ENCODE measurements around the gene CEP112. TPM values are rescaled to one million over a fixed set of nuclear protein-coding genes. Genes with fewer than 3 reads are reported as not detected.

CEP112 gene
- total RNA-seq, 6 donors from 2014 or later = 14.3 to 70.2 (median 31.0) TPM

DNA sequence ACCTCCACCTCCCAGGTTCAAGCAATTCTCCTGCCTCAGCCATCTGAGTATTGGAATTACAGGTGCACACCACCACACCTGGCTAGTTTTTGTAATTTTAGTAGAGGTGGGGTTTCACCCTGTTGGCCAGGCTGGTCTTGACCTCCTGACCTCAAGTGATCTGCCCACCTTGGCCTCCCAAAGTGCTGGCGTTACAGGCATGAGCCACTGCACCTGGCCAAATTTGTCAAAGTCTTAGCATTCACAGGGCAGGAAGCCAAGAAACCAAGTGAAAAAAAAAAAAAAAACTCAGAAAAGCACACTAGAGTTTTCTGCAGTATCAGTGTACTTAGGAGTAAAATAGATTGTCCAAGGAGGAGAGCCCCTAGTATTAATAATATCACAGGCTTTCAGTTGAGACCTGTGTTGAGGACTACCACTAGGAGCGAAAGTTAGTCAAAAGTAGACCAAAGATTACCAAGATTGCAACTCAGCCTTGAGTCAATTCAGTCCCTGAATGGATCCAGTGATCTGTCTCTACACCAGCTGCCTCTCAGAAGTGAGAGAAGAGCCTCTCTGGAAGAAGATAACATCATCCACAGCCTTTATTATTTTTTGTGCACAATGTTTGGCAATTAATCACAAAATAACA, 159.7 kb downstream of the CEP112 start:
- no peaks in the 10 kb centered on the region for H3K27me3 ChIP-seq
- H3K9me3 ChIP-seq = no peaks in the 10 kb centered on the region
- H3K27ac ChIP-seq = no peak overlapping the region
- H3K36me3 ChIP-seq = peaks cover 0 to 1% (median 0%) of the 10 kb centered on the region in 4 donors
- TF ChIP-seq, protein P1, sequence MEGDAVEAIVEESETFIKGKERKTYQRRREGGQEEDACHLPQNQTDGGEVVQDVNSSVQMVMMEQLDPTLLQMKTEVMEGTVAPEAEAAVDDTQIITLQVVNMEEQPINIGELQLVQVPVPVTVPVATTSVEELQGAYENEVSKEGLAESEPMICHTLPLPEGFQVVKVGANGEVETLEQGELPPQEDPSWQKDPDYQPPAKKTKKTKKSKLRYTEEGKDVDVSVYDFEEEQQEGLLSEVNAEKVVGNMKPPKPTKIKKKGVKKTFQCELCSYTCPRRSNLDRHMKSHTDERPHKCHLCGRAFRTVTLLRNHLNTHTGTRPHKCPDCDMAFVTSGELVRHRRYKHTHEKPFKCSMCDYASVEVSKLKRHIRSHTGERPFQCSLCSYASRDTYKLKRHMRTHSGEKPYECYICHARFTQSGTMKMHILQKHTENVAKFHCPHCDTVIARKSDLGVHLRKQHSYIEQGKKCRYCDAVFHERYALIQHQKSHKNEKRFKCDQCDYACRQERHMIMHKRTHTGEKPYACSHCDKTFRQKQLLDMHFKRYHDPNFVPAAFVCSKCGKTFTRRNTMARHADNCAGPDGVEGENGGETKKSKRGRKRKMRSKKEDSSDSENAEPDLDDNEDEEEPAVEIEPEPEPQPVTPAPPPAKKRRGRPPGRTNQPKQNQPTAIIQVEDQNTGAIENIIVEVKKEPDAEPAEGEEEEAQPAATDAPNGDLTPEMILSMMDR (IDR thresholded peaks at IDR 0.05) = no peak
- no peak for TF ChIP-seq POLR2A (IDR thresholded peaks at IDR 0.05)
- no peak for TF ChIP-seq EP300 (IDR thresholded peaks at IDR 0.05)
- TF ChIP-seq POLR2AphosphoS5 (IDR thresholded peaks at IDR 0.05) = no peak
- DNase-seq (no peak), ATAC-seq (ENCODE audit: low FRiP score in 2 of 2) (no peak)
- WGBS, 2 donors = 78 to 90% methylated on average over 2 of the region's 2 CpGs
- H3K4me1 ChIP-seq = no peaks in the 10 kb centered on the region
- no peak overlapping the region for H3K4me3 ChIP-seq

DNA sequence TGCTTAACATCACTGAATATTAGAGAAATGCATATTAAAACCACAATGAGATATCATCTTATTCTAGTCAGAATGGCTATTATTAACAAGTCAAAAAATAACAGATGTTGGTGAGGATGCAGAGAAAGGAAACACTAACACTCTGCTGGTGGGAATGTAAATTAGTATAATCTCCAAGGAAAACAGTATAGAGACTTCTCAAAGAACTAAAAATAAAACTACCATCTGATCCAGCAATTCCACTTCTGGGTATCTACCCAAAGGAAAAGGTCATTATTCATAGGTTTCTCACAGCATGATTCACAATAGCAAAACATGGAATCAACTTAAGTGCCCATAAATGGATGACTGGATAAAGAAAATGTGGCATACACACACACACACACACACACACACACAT, 166.4 kb downstream of the CEP112 start:
- no peak for DNase-seq

DNA sequence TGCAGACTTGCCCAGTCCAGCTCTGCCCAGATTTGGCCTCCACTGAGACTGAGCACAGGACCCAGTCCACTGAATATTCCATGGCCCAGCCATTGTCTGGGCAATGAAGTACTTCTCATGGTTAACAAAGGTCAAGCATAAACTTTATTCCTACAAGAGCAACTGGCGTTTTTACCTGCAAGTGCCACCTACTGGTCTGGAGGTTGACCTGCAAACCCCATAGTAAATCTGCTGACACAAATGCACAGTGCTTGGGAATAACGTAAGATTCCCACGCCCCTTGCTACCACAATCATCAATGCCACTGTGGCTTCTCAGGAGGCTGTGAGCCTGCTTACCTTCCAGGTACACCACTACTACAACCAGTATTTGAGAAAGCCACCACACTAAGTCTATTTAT, 170.2 kb downstream of the CEP112 start:
- 60 to 63% methylated on average over 3 of the region's 3 CpGs for WGBS, 2 donors
- H3K36me3 ChIP-seq = no peaks in the 10 kb centered on the region
- no peak for DNase-seq
- no peak overlapping the region for H3K27ac ChIP-seq
- no peak for TF ChIP-seq POLR2A (IDR thresholded peaks at IDR 0.05)
- TF ChIP-seq, protein P1 (IDR thresholded peaks at IDR 0.05) = no peak
- no peak for TF ChIP-seq EP300 (IDR thresholded peaks at IDR 0.05)
- TF ChIP-seq POLR2AphosphoS5 (IDR thresholded peaks at IDR 0.05) = no peak
- H3K27me3 ChIP-seq = no peaks in the 10 kb centered on the region
- no peak overlapping the region for H3K4me3 ChIP-seq
- H3K9me3 ChIP-seq = peaks cover 0 to 14% (median 12%) of the 10 kb centered on the region in 4 donors
- ATAC-seq (ENCODE audit: low FRiP score in 2 of 2) = no peak
- H3K4me1 ChIP-seq = no peaks in the 10 kb centered on the region

More for the DNA sequence above, 166.4 kb downstream of the CEP112 start:
- no peak overlapping the region for H3K27ac ChIP-seq
- no peak for ATAC-seq (ENCODE audit: low FRiP score in 2 of 2)
- peaks cover 0 to 14% (median 12%) of the 10 kb centered on the region in 4 donors for H3K9me3 ChIP-seq
- TF ChIP-seq POLR2AphosphoS5 (IDR thresholded peaks at IDR 0.05) (no peak), POLR2A (IDR thresholded peaks at IDR 0.05) (no peak), EP300 (IDR thresholded peaks at IDR 0.05) (no peak)
- TF ChIP-seq, protein P1 (IDR thresholded peaks at IDR 0.05) = no peak
- H3K27me3 ChIP-seq = no peaks in the 10 kb centered on the region
- H3K4me1 ChIP-seq = no peaks in the 10 kb centered on the region
- peaks cover 0 to 5% (median 0%) of the 10 kb centered on the region in 4 donors for H3K36me3 ChIP-seq
- H3K4me3 ChIP-seq = no peak overlapping the region

DNA sequence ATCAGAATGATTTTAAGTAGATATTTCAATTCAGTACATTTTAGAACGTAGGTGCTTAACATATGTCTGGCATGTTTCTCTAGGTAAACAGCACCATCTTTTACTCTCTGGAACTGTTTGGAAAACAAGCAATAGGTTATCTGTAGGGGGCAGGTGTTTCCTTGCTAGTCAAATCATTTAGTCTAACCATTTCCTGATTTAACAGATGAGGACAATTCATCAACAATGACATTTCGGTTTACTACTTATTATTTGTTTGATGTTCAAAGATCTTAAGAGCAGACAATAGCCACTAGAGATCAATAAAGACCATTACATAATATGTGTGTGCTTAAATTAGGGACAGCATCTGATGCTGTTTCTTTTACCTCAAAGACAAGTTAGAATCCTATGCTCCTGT, 173.1 kb downstream of the CEP112 start:
- H3K27me3 ChIP-seq = no peaks in the 10 kb centered on the region
- ATAC-seq (ENCODE audit: low FRiP score in 2 of 2) = no peak
- no peak overlapping the region for H3K27ac ChIP-seq
- no peak overlapping the region for H3K4me3 ChIP-seq
- peaks cover 0 to 9% (median 4%) of the 10 kb centered on the region in 4 donors for H3K9me3 ChIP-seq
- H3K36me3 ChIP-seq = no peaks in the 10 kb centered on the region
- no peak for DNase-seq
- WGBS, 2 donors = 27% methylated on average over 2 of the region's 2 CpGs
- H3K4me1 ChIP-seq = no peaks in the 10 kb centered on the region
- TF ChIP-seq, protein P1 (IDR thresholded peaks at IDR 0.05) = no peak
- TF ChIP-seq POLR2AphosphoS5 (IDR thresholded peaks at IDR 0.05) (no peak), POLR2A (IDR thresholded peaks at IDR 0.05) (no peak), EP300 (IDR thresholded peaks at IDR 0.05) (no peak)

DNA sequence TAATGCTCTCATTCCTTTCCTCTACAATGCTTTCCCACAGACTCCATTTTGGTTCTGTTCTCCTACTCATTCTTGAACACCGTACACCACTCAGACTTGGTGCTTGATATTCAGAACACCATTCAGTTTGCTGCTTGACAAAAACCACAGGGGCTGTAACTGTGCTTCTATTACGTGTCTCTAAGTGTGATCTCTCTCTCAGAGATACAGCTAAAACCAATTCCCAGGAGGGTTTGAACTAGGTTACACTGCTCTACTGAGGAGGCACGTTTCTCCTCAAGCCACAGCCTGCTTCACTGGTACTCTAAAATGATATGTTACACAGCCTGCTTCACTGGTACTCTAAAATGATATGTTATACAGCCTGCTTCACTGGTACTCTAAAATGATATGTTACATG, 175.7 kb downstream of the CEP112 start:
- TF ChIP-seq EP300 (IDR thresholded peaks at IDR 0.05) = no peak
- no peak for TF ChIP-seq POLR2AphosphoS5 (IDR thresholded peaks at IDR 0.05)
- no peak for TF ChIP-seq POLR2A (IDR thresholded peaks at IDR 0.05)
- TF ChIP-seq, protein P1 (IDR thresholded peaks at IDR 0.05) = no peak
- Histone ChIP-seq H3K9me3 (no peaks in the 10 kb centered on the region), H3K4me3 (no peak overlapping the region), H3K36me3 (no peaks in the 10 kb centered on the region), H3K4me1 (no peaks in the 10 kb centered on the region), H3K27me3 (no peaks in the 10 kb centered on the region), H3K27ac (no peak overlapping the region)
- DNase-seq = no peak
- 65 to 66% methylated on average over 3 of the region's 3 CpGs for WGBS, 2 donors
- ATAC-seq (ENCODE audit: low FRiP score in 2 of 2) = no peak
